Measurements from ENCODE around the gene ACAP3. TPM values are rescaled to one million over a fixed set of nuclear protein-coding genes. Genes with fewer than 3 reads are reported as not detected.

ACAP3 gene
- polyA plus RNA-seq, 2 of the 4 experiments (the other 2 are of a cell fraction): 6.6 to 24.2 TPM

DNA sequence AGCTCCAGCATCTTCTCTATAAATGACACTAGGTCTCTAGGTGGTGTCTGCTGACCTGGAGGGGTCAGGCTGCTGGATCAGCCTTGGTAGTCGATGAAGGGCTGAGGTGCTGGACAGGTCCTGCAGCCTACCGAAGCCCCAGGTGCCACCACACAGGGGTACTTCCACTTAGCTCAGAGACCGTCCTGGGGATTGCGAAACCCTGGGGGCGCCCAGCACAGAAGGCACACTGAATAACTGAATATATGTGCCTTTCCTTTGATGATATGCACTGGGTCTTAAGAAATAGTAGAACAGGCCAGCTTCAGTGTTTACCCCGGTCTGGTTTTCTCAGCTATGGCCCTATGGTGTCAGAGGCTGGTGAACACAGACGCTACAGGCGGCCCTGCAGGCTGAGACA lies 45.0 kb downstream of the ACAP3 start:
- ATAC-seq (no peak), DNase-seq (ENCODE audit: low read depth in 1 of 2, low spot score in 1 of 2) (no peak), FAIRE-seq (no peak)
- Histone ChIP-seq H3K27ac (no peak overlapping the region), H3K4me1 (no peaks in the 10 kb centered on the region), H3K4me2 (no peak overlapping the region), H3K9me3 (no peaks in the 10 kb centered on the region), H3K4me3 (no peak overlapping the region)
- CTCF ChIA-PET: interaction anchor here (5.0 kb wide), 1 partner anchor 140 kb away, joined by 17 read pairs; no protein-coding TSS in a partner anchor
- POLR2A ChIA-PET: no interaction called here
- TF ChIP-seq TP53 (CRISPR knock-in tag; IDR thresholded peaks at IDR 0.05): no peak
- TF ChIP-seq KDM5A (IDR thresholded peaks at IDR 0.05): no peak
- TF ChIP-seq BHLHE40 (IDR thresholded peaks at IDR 0.05; ENCODE audit: low read depth, low read length): no peak
- no peak for TF ChIP-seq EHF (CRISPR knock-in tag; IDR thresholded peaks at IDR 0.05)
- peak; percentile 12 to 61; a peak in 2 of 4 replicates for TF ChIP-seq CEBPB (IDR thresholded peaks at IDR 0.05)
- WGBS (ENCODE audit: missing lambda C conversion rate): 93% methylated on average over 3 of the region's 8 CpGs

GRCh38 chr1:1262071-1262470 lies 45.7 kb downstream of the ACAP3 start:
- no peak overlapping the region for H3K4me2 ChIP-seq
- ChIA-PET CTCF (interaction anchor here (2.4 to 5.0 kb wide), 2 partner anchors 12 to 140 kb away, joined by 9 to 17 read pairs; no protein-coding TSS in a partner anchor), POLR2A (no interaction called here)
- no peak for DNase-seq (ENCODE audit: low read depth in 1 of 2, low spot score in 1 of 2)
- 99% methylated on average over 13 of the region's 17 CpGs for WGBS (ENCODE audit: missing lambda C conversion rate)
- H3K27ac ChIP-seq: no peak overlapping the region
- no peak for ATAC-seq
- H3K9me3 ChIP-seq: no peaks in the 10 kb centered on the region
- no peak overlapping the region for H3K4me3 ChIP-seq
- TF ChIP-seq ESRRA (IDR thresholded peaks at IDR 0.05; ENCODE audit: borderline replicate concordance, low read length): no peak
- TF ChIP-seq POLR2A (IDR thresholded peaks at IDR 0.05; ENCODE audit: low read length): no peak
- TF ChIP-seq RAD21 (conservative IDR thresholded peaks at IDR 0.05 in 1 of 2, IDR thresholded peaks at IDR 0.05 in 1 of 2): no peak
- TF ChIP-seq EHF (CRISPR knock-in tag; IDR thresholded peaks at IDR 0.05): no peak
- no peak for TF ChIP-seq RNF2 (IDR thresholded peaks at IDR 0.05; ENCODE audit: borderline replicate concordance, low read depth)
- TF ChIP-seq TFCP2L1 (CRISPR knock-in tag; IDR thresholded peaks at IDR 0.05): no peak
- TF ChIP-seq CBX2 (IDR thresholded peaks at IDR 0.05; ENCODE audit: borderline replicate concordance, low read depth): no peak
- TF ChIP-seq FOXS1 (CRISPR knock-in tag; IDR thresholded peaks at IDR 0.05): no peak
- TF ChIP-seq PHF8 (IDR thresholded peaks at IDR 0.05; ENCODE audit: borderline replicate concordance, low read depth): no peak
- no peak for TF ChIP-seq SMC3 (IDR thresholded peaks at IDR 0.05)
- no peak for TF ChIP-seq RFX5 (IDR thresholded peaks at IDR 0.05)
- no peak for TF ChIP-seq NPAS2 (CRISPR knock-in tag; IDR thresholded peaks at IDR 0.05; ENCODE audit: borderline replicate concordance)
- TF ChIP-seq MAX (IDR thresholded peaks at IDR 0.05): no peak
- no peaks in the 10 kb centered on the region for H3K4me1 ChIP-seq
- no peak for FAIRE-seq

GRCh38 chr1:1260843-1261560 lies 46.7 kb downstream of the ACAP3 start:
- ChIA-PET POLR2A (interaction anchor here (0.9 kb wide), 1 partner anchor 22 kb away, joined by 4 read pairs; no protein-coding TSS in a partner anchor), CTCF (interaction anchor here (0.8 to 5.0 kb wide), 3 partner anchors 10 to 139 kb away, joined by 3 to 17 read pairs (median 9); no protein-coding TSS in a partner anchor)
- DNase-seq (ENCODE audit: low read depth in 1 of 2, low spot score in 1 of 2) (no peak), ATAC-seq (no peak), FAIRE-seq (no peak)
- Histone ChIP-seq H3K9me3 (no peaks in the 10 kb centered on the region), H3K27ac (no peak overlapping the region), H3K4me2 (no peak overlapping the region), H3K4me1 (no peaks in the 10 kb centered on the region), H3K4me3 (no peak overlapping the region)
- 86% methylated on average over 14 of the region's 16 CpGs for WGBS (ENCODE audit: missing lambda C conversion rate)
- TF ChIP-seq CHD4 (IDR thresholded peaks at IDR 0.05; ENCODE audit: borderline replicate concordance): no peak
- no peak for TF ChIP-seq HOXB13 (CRISPR knock-in tag; IDR thresholded peaks at IDR 0.05; ENCODE audit: low read depth)
- TF ChIP-seq, protein P1, sequence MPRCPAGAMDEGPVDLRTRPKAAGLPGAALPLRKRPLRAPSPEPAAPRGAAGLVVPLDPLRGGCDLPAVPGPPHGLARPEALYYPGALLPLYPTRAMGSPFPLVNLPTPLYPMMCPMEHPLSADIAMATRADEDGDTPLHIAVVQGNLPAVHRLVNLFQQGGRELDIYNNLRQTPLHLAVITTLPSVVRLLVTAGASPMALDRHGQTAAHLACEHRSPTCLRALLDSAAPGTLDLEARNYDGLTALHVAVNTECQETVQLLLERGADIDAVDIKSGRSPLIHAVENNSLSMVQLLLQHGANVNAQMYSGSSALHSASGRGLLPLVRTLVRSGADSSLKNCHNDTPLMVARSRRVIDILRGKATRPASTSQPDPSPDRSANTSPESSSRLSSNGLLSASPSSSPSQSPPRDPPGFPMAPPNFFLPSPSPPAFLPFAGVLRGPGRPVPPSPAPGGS (IDR thresholded peaks at IDR 0.05): no peak
- TF ChIP-seq FOSB (CRISPR knock-in tag; IDR thresholded peaks at IDR 0.05): no peak
- TF ChIP-seq RARB (CRISPR knock-in tag; IDR thresholded peaks at IDR 0.05): no peak
- TF ChIP-seq RNF2 (IDR thresholded peaks at IDR 0.05; ENCODE audit: borderline replicate concordance, low read depth): no peak
- no peak for TF ChIP-seq ATOH8 (CRISPR knock-in tag; IDR thresholded peaks at IDR 0.05; ENCODE audit: low read depth)
- TF ChIP-seq CHD2 (IDR thresholded peaks at IDR 0.05; ENCODE audit: low read length, partially characterized antibody): no peak
